Medulla oblongata (tissue), 1 donor: ENCODE results near the gene GNAI3.
A peak's percentile ranks its signal among the peaks of the same experiment; 100 is the strongest.

ENCODE experiments used
- DNase-seq: peaks from one replicate; pipeline ENCODE4 v3.0.0-alpha.2; 2015; ENCODE audit errors: extremely low spot score

Gene GNAI3

GRCh38 chr1:109527098-109527811 lies 21.2 kb upstream of the GNAI3 start:
- no peak for DNase-seq

- no peak for DNase-seq
These were observed 20.3 kb upstream of the GNAI3 start for GRCh38 chr1:109527846-109528695.

GRCh38 chr1:109528712-109529111 lies 19.7 kb upstream of the GNAI3 start:
- DNase-seq: no peak

GRCh38 chr1:109529881-109530456 lies 18.4 kb upstream of the GNAI3 start:
- DNase-seq: no peak

GRCh38 chr1:109530457-109531087 lies 17.8 kb upstream of the GNAI3 start:
- DNase-seq: peak; percentile 54

- DNase-seq: no peak
These were observed 17.0 kb upstream of the GNAI3 start for GRCh38 chr1:109531380-109531779.

- no peak for DNase-seq
These were observed 16.5 kb upstream of the GNAI3 start for GRCh38 chr1:109531826-109532364.

GRCh38 chr1:109532365-109533136 lies 15.9 kb upstream of the GNAI3 start:
- DNase-seq: peak; percentile 90

- no peak for DNase-seq
These were observed 14.0 kb upstream of the GNAI3 start for GRCh38 chr1:109534307-109534858.

- DNase-seq: no peak
These were observed 12.9 kb upstream of the GNAI3 start for GRCh38 chr1:109535481-109535880.

- DNase-seq: peak; percentile 66
These were observed 12.4 kb upstream of the GNAI3 start for GRCh38 chr1:109535971-109536491.

- DNase-seq: no peak
These were observed 10.8 kb upstream of the GNAI3 start for GRCh38 chr1:109537450-109538178.

- no peak for DNase-seq
These were observed 9.4 kb upstream of the GNAI3 start for GRCh38 chr1:109538827-109539555.

GRCh38 chr1:109539676-109540075 lies 8.7 kb upstream of the GNAI3 start, which contains the start of gene GPR61:
Gene GPR61, plus strand, starts transcription at chr1:109539872. Its CDS starts 3,151 bp downstream, at chr1:109543023.
- DNase-seq: no peak

- peak; percentile 62 for DNase-seq
These were observed 7.3 kb upstream of the GNAI3 start for GRCh38 chr1:109541102-109541501.

GRCh38 chr1:109542657-109543056 lies 5.8 kb upstream of the GNAI3 start:
- no peak for DNase-seq

- no peak for DNase-seq
These were observed 5.0 kb upstream of the GNAI3 start for GRCh38 chr1:109543283-109543987.

GRCh38 chr1:109543988-109544735 lies 4.3 kb upstream of the GNAI3 start:
- DNase-seq: no peak
